Aorta (tissue), 5 donors: Measurements from ENCODE around the gene AREL1. TPM values are rescaled to one million over a fixed set of nuclear protein-coding genes. Genes with fewer than 3 reads are reported as not detected.
"Not testable (repeated sequence)": the region's sequence is repeated elsewhere in the genome, so short reads cannot be mapped to it uniquely, and the experiment has no call there.

Experiments used
- ATAC-seq: fragments of 200-7000 bp; cut with Tn5 transposase; one replicate; pipeline ENCODE4 v1.9.1; 2022; ENCODE audit warnings: moderate library complexity; ENCODE audit not compliant: low FRiP score
- DNase-seq, 2 donors: peaks; one replicate each; pipeline ENCODE4 v3.0.0-alpha.2; 2020
- H3K27ac ChIP-seq, 2 donors: one replicate each; pipeline ENCODE4 v1.5.1; 2013; ENCODE audit warnings: low read length in 2 of 2, mild to moderate bottlenecking in 2 of 2, moderate library complexity in 2 of 2, control low read depth in 1 of 2, inconsistent platforms in 1 of 2, low read depth in 1 of 2
- H3K27me3 ChIP-seq, 2 donors: one replicate each; pipeline ENCODE4 v1.6.1; 2013; ENCODE audit warnings: control low read depth in 1 of 2, low read length in 1 of 2, mild to moderate bottlenecking in 1 of 2, moderate library complexity in 1 of 2; ENCODE audit not compliant: insufficient read depth in 2 of 2, control insufficient read depth in 1 of 2
- H3K36me3 ChIP-seq, 2 donors: one replicate each; pipeline ENCODE4 v1.6.1; 2013; ENCODE audit warnings: control low read depth in 1 of 2, low read length in 1 of 2, mild to moderate bottlenecking in 1 of 2; ENCODE audit not compliant: insufficient read depth in 2 of 2, control insufficient read depth in 1 of 2
- H3K4me1 ChIP-seq, 2 donors: one replicate each; pipeline ENCODE4 v1.6.1; 2013; ENCODE audit warnings: low read length in 2 of 2, control low read depth in 1 of 2, mild to moderate bottlenecking in 1 of 2, moderate library complexity in 1 of 2; ENCODE audit not compliant: insufficient read depth in 2 of 2, control insufficient read depth in 1 of 2
- H3K4me3 ChIP-seq, 2 donors: one replicate each; pipeline ENCODE4 v1.5.1; 2013; ENCODE audit warnings: low read length in 2 of 2, control low read depth in 1 of 2, mild to moderate bottlenecking in 1 of 2
- H3K9me3 ChIP-seq: one replicate; pipeline ENCODE4 v1.6.1; 2013; ENCODE audit warnings: mild to moderate bottlenecking, low read length; ENCODE audit not compliant: control insufficient read depth
- WGBS, 2 donors: extraction: QIAGEN DNeasy Blood & Tissue Kit; methylation state at CpG; one replicate each; pipeline ENCODE4 v1.1.7; 2013; 5-methylcytosine and 5-hydroxymethylcytosine counted together
- intact Hi-C, 2 donors: fragments of 100-400 bp; cut with DNase I; formaldehyde crosslinking; loops; one replicate each; pipeline versions ENCODE4 v1.14.2 to v1.15.0; 2022
- long read RNA-seq, 2 donors: library from polyadenylated mRNA; unstranded; transcript quantifications; one replicate each; pipeline ENCODE4 v2.0.0, GENCODE V29; 2020 to 2021
- polyA plus RNA-seq, 2 donors: library from polyadenylated mRNA; stranded (reverse); fragments of 200-250 nt; gene quantifications; one replicate each; pipeline ENCODE4 v1.2.3, GENCODE V29; 2013
- total RNA-seq, 2 donors: library from RNA; stranded (reverse); fragmentation: NEBNext Ultra II Directional; extraction: Animal tissue kit (Norgen Biotek cat#: 25700); gene quantifications; one replicate each; pipeline ENCODE4 v1.2.1, GENCODE V29; 2021
- donor health status: healthy with polysubstance abuse.
- donor health status: Bipolar disorder and iron deficiency.
- donor health status: DM: no; HTN: no; CAD: no.
- donor health status: DM: no; HTN: no; CAD: no.
- donor health status: DM: yes; HTN: yes; CAD: no.

AREL1 gene
- total RNA-seq: 10 to 100 TPM; 32.7 to 35.7 TPM
- 10 to 100 TPM in 1 of 2 donors, 1 to 10 TPM in 1; 3.9 to 11.1 TPM for polyA plus RNA-seq
- long read RNA-seq, donor 1, partial matches to known transcripts: 6 of 19 reads
- long read RNA-seq, donor 1, other reads (novel, unspliced or antisense): 13 of 19 reads
- long read RNA-seq, donor 2, full-length matches to known transcripts: 2 of 15 reads
- long read RNA-seq, donor 2, partial matches to known transcripts: 4 of 15 reads
- long read RNA-seq, donor 2, other reads (novel, unspliced or antisense): 9 of 15 reads

- H3K4me1 ChIP-seq: no peaks in the 10 kb centered on the region
- H3K4me3 ChIP-seq: peak within 1 kb of the TSS; percentile 72 to 91
- WGBS, 2 donors: 0% methylated on average over 31 of the region's 31 CpGs
- no peaks in the 10 kb centered on the region for H3K27me3 ChIP-seq
- ATAC-seq (peak; percentile 95), DNase-seq (peak; percentile 84 to 89)
- peak within 1 kb of the TSS; percentile 2 to 34 for H3K27ac ChIP-seq
- peaks cover 0 to 2% of the 10 kb centered on the region in 2 donors for H3K36me3 ChIP-seq
- intact Hi-C loops: loop anchor here (2.0 to 10.0 kb wide), 5 partner anchors 40 to 210 kb away; partner anchors contain the start of gene LTBP2 (in 2 of the 2)
- no peaks in the 10 kb centered on the region for H3K9me3 ChIP-seq
Measured at GRCh38 chr14:74712499-74713394, at the start of gene AREL1, which contains the start of gene FCF1. Gene AREL1, minus strand, starts transcription at chr14:74713080. Its CDS starts 27,465 bp downstream, at chr14:74685615. Gene FCF1, plus strand, starts transcription at chr14:74713144. Its CDS starts 54 bp downstream, at chr14:74713198.

- H3K27ac ChIP-seq, H3K27me3 ChIP-seq, H3K9me3 ChIP-seq, H3K4me1 ChIP-seq, ATAC-seq, H3K4me3 ChIP-seq, DNase-seq, H3K36me3 ChIP-seq, intact Hi-C loops: not testable (repeated sequence)
- WGBS, 2 donors: 89 to 93% methylated on average over 5 of the region's 5 CpGs
Measured at GRCh38 chr14:74758505-74758904, 45.6 kb upstream of the AREL1 start.

GRCh38 chr14:74756326-74756725, 43.4 kb upstream of the AREL1 start:
- intact Hi-C loops: no loop called here
- no peaks in the 10 kb centered on the region for H3K4me1 ChIP-seq
- H3K27ac ChIP-seq: no peak overlapping the region
- H3K36me3 ChIP-seq: no peaks in the 10 kb centered on the region
- H3K27me3 ChIP-seq: no peaks in the 10 kb centered on the region
- no peak for DNase-seq
- no peak overlapping the region for H3K4me3 ChIP-seq
- no peaks in the 10 kb centered on the region for H3K9me3 ChIP-seq
- 73 to 78% methylated on average over 1 of the region's 1 CpG for WGBS, 2 donors
- no peak for ATAC-seq

- H3K36me3 ChIP-seq: no peaks in the 10 kb centered on the region
- DNase-seq: no peak
- intact Hi-C loops: no loop called here
- H3K27ac ChIP-seq: no peak overlapping the region
- no peak overlapping the region for H3K4me3 ChIP-seq
- WGBS, 2 donors: 89 to 92% methylated on average over 7 of the region's 7 CpGs
- ATAC-seq: no peak
- no peaks in the 10 kb centered on the region for H3K9me3 ChIP-seq
- H3K27me3 ChIP-seq: no peaks in the 10 kb centered on the region
- no peaks in the 10 kb centered on the region for H3K4me1 ChIP-seq
Measured at GRCh38 chr14:74754899-74755298, 42.0 kb upstream of the AREL1 start.

- no peaks in the 10 kb centered on the region for H3K9me3 ChIP-seq
- no peaks in the 10 kb centered on the region for H3K4me1 ChIP-seq
- H3K27ac ChIP-seq: no peak overlapping the region
- H3K27me3 ChIP-seq: no peaks in the 10 kb centered on the region
- intact Hi-C loops: no loop called here
- ATAC-seq: no peak
- H3K36me3 ChIP-seq: no peaks in the 10 kb centered on the region
- DNase-seq: no peak
- 75 to 80% methylated on average over 2 of the region's 2 CpGs for WGBS, 2 donors
- H3K4me3 ChIP-seq: no peak overlapping the region
Measured at GRCh38 chr14:74754157-74754556, 41.3 kb upstream of the AREL1 start.

GRCh38 chr14:74747237-74747636, 34.4 kb upstream of the AREL1 start:
- WGBS, 2 donors: 85 to 94% methylated on average over 2 of the region's 2 CpGs
- intact Hi-C loops: no loop called here
- no peaks in the 10 kb centered on the region for H3K36me3 ChIP-seq
- no peak overlapping the region for H3K27ac ChIP-seq
- ATAC-seq (no peak), DNase-seq (no peak)
- no peaks in the 10 kb centered on the region for H3K27me3 ChIP-seq
- H3K4me3 ChIP-seq: no peak overlapping the region
- no peaks in the 10 kb centered on the region for H3K9me3 ChIP-seq
- no peaks in the 10 kb centered on the region for H3K4me1 ChIP-seq

GRCh38 chr14:74739293-74740030, 26.6 kb upstream of the AREL1 start:
- H3K9me3 ChIP-seq: no peaks in the 10 kb centered on the region
- no peaks in the 10 kb centered on the region for H3K27me3 ChIP-seq
- H3K36me3 ChIP-seq: peaks cover 0 to 2% of the 10 kb centered on the region in 2 donors
- WGBS, 2 donors: 94 to 96% methylated on average over 8 of the region's 8 CpGs
- DNase-seq (no peak), ATAC-seq (no peak)
- no peak overlapping the region for H3K27ac ChIP-seq
- H3K4me1 ChIP-seq: no peaks in the 10 kb centered on the region
- intact Hi-C loops: no loop called here
- H3K4me3 ChIP-seq: no peak overlapping the region

- ATAC-seq (no peak), DNase-seq (no peak)
- Histone ChIP-seq H3K36me3 (peaks cover 0 to 3% of the 10 kb centered on the region in 2 donors), H3K27ac (no peak overlapping the region), H3K4me1 (no peaks in the 10 kb centered on the region), H3K4me3 (no peak overlapping the region), H3K9me3 (no peaks in the 10 kb centered on the region), H3K27me3 (no peaks in the 10 kb centered on the region)
- WGBS, 2 donors: 92 to 94% methylated on average over 4 of the region's 4 CpGs
- intact Hi-C loops: no loop called here
Measured at GRCh38 chr14:74737753-74738325, 25.0 kb upstream of the AREL1 start.
